Panc1 (cell line): ENCODE measurements around the gene ZFP57. TPM values are rescaled to one million over a fixed set of nuclear protein-coding genes. Genes with fewer than 3 reads are reported as not detected.

Experiments
- ATAC-seq: fragments of 200-7000 bp; cut with Tn5 transposase; 2 replicates; pipeline ENCODE4 v1.9.1; 2020; ENCODE audit warnings: mild to moderate bottlenecking, moderate library complexity
- BruUV-seq: library from RNA; stranded (reverse); fragments of 400-500 nt; replicated peaks from 2 replicates; lab custom pipeline; 2021; lab: Mats Ljungman, UMichigan
- CTCF ChIA-PET: fragments of 300-600 bp; sonication (Branson Sonifier 250); formaldehyde crosslinking; loops from one replicate; lab custom pipeline; 2022; ENCODE audit warnings: antibody characterized with exemption; lab: Charles Lee
- POLR2A ChIA-PET: fragments of 300-600 bp; sonication (Branson Sonifier 250); formaldehyde crosslinking; loops from one replicate; lab custom pipeline; 2022; ENCODE audit warnings: antibody characterized with exemption; lab: Charles Lee
- DNase-seq: peaks from one replicate; pipeline ENCODE4 v3.0.0-alpha.2; 2010; ENCODE audit warnings: low read depth, low spot score
- H3K27ac ChIP-seq: 2 replicates; pipeline ENCODE4 v1.5.1; 2011; ENCODE audit warnings: mild to moderate bottlenecking, low read length, inconsistent platforms
- H3K27me3 ChIP-seq: fragments of 200-500 bp; sonication (Bioruptor generic); 2 replicates; pipeline ENCODE4 v1.6.0; 2014; ENCODE audit warnings: low read length, inconsistent platforms; ENCODE audit not compliant: control insufficient read depth, insufficient read depth
- H3K36me3 ChIP-seq: fragments of 200-500 bp; sonication (Bioruptor generic); 2 replicates; pipeline ENCODE4 v1.5.1; 2014; ENCODE audit warnings: inconsistent platforms, mild to moderate bottlenecking, low read length, moderate library complexity; ENCODE audit not compliant: control insufficient read depth, insufficient read depth
- H3K4me1 ChIP-seq: 2 replicates; pipeline ENCODE4 v1.5.1; 2011; ENCODE audit warnings: inconsistent platforms, mild to moderate bottlenecking, low read length, moderate library complexity; ENCODE audit not compliant: control insufficient read depth, insufficient read depth
- H3K4me3 ChIP-seq, 2 experiments: 2 replicates each; pipeline ENCODE4 v1.5.1; 2011 to 2012; ENCODE audit warnings: low read depth in 2 of 2, low read length in 2 of 2, mild to moderate bottlenecking in 2 of 2, inconsistent platforms in 1 of 2, moderate library complexity in 1 of 2
- H3K9me3 ChIP-seq: fragments of 200-500 bp; sonication (Bioruptor generic); 2 replicates; pipeline ENCODE4 v1.5.1; 2014; ENCODE audit warnings: low read depth, mild to moderate bottlenecking, inconsistent platforms, low read length, moderate library complexity; ENCODE audit not compliant: control insufficient read depth, insufficient read depth
- CTCF ChIP-seq: fragments of 450-650 bp; IDR thresholded peaks from 2 replicates; pipeline ENCODE4 v1.5.1; 2017; ENCODE audit warnings: mild to moderate bottlenecking
- POLR2AphosphoS5 ChIP-seq: IDR thresholded peaks from 2 replicates; pipeline ENCODE4 v1.6.1; 2012; ENCODE audit warnings: mild to moderate bottlenecking, low read depth, low read length, moderate library complexity
- SIN3A ChIP-seq: IDR thresholded peaks from 2 replicates; pipeline ENCODE4 v1.6.1; 2012; ENCODE audit warnings: low read depth, mild to moderate bottlenecking, low read length, moderate library complexity, borderline replicate concordance; ENCODE audit not compliant: insufficient read depth
- TCF7L2 ChIP-seq: IDR thresholded peaks from 2 replicates; pipeline ENCODE4 v1.6.1; 2011; ENCODE audit warnings: mild to moderate bottlenecking, low read depth, low read length, inconsistent platforms
- in situ Hi-C: cut with HindIII; loops from 2 replicates; pipeline ENCODE4 v1.10.0; 2016; ENCODE audit warnings: low sequenced_read_pairs, low pct_unique_long_range_greater_than_20kb
- intact Hi-C: fragments of 100-400 bp; cut with micrococcal nuclease; formaldehyde crosslinking; loops from one replicate; pipeline ENCODE4 v1.10.0; 2022; ENCODE audit not compliant: unreplicated experiment
- total RNA-seq: library from RNA; stranded (reverse); gene quantifications from one replicate; pipeline ENCODE4 v1.2.1, GENCODE V29; 2021; ENCODE audit not compliant: unreplicated experiment
- TF ChIP-seq, protein P1 (sequence below), 2 experiments: IDR thresholded peaks; 2 replicates each; pipeline ENCODE4 v1.6.1; 2011 to 2012; ENCODE audit warnings: low read depth in 2 of 2, control low read depth in 1 of 2, low read length in 1 of 2, mild to moderate bottlenecking in 1 of 2, moderate library complexity in 1 of 2; ENCODE audit not compliant: insufficient read depth in 1 of 2

Gene ZFP57
- total RNA-seq, 1 experiment from 2014 or later, result not detected

DNA sequence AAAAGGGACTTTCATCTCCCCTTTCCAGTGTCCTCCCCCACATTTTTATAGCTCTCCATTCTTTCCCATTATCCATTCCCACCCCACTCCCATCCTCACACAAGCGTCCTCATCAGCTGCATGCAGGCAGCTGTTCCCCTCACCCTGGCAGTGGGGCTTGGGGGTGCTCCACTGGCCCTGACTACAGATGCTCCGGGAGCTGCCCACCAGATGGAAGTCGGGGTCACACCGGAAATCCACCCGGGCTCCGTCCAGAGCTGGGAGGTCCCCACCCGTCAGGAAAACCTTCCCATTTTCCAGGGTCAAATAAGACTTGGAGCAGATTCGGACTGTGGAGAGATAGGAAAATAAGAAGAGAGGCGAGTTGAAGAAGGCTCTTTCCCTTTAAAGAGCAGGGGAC is 50.6 kb downstream of the ZFP57 start:
- intact Hi-C loops, result no loop called here
- ChIA-PET CTCF (no interaction called here), POLR2A (no interaction called here)

DNA sequence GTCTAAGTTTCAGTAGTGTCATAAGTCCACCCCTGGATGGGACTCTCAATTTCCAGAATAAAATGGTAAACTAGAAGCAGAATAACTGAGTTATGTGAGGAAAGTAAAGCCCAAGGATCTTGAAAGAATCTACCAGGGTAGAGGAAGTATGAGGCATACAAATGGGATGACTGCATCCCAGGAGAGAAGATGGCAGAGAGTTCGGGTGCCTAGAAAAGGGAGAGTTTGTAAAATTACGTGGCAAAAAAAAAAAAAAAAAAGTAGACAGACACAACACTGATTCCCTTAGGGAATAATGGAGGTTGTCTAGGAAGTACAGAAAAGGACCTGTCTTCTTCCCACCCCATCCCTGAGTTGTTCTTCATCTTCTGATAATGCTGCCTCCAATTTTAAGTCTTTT is 51.4 kb downstream of the ZFP57 start:
- CTCF ChIA-PET, result no interaction called here
- TF ChIP-seq CTCF (no peak), SIN3A (no peak), POLR2AphosphoS5 (no peak), TCF7L2 (no peak)
- TF ChIP-seq, protein P1, sequence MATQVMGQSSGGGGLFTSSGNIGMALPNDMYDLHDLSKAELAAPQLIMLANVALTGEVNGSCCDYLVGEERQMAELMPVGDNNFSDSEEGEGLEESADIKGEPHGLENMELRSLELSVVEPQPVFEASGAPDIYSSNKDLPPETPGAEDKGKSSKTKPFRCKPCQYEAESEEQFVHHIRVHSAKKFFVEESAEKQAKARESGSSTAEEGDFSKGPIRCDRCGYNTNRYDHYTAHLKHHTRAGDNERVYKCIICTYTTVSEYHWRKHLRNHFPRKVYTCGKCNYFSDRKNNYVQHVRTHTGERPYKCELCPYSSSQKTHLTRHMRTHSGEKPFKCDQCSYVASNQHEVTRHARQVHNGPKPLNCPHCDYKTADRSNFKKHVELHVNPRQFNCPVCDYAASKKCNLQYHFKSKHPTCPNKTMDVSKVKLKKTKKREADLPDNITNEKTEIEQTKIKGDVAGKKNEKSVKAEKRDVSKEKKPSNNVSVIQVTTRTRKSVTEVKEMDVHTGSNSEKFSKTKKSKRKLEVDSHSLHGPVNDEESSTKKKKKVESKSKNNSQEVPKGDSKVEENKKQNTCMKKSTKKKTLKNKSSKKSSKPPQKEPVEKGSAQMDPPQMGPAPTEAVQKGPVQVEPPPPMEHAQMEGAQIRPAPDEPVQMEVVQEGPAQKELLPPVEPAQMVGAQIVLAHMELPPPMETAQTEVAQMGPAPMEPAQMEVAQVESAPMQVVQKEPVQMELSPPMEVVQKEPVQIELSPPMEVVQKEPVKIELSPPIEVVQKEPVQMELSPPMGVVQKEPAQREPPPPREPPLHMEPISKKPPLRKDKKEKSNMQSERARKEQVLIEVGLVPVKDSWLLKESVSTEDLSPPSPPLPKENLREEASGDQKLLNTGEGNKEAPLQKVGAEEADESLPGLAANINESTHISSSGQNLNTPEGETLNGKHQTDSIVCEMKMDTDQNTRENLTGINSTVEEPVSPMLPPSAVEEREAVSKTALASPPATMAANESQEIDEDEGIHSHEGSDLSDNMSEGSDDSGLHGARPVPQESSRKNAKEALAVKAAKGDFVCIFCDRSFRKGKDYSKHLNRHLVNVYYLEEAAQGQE (IDR thresholded peaks at IDR 0.05; ENCODE audit: insufficient read depth in 1 of 2, low read depth in 2 of 2, low read length in 1 of 2), result no peak
- Histone ChIP-seq H3K9me3 (no peaks in the 10 kb centered on the region), H3K27ac (no peak overlapping the region), H3K36me3 (peaks cover 2% of the 10 kb centered on the region; the same call in 1 of the 2 replicates), H3K4me3 (no peak overlapping the region), H3K27me3 (peaks cover 21% of the 10 kb centered on the region), H3K4me1 (no peaks in the 10 kb centered on the region)
- intact Hi-C loops, result no loop called here
- in situ Hi-C loops, result no loop called here
- TSS peak; percentile 71 for BruUV-seq
- DNase-seq (no peak), ATAC-seq (no peak)
- POLR2A ChIA-PET, result no interaction called here

More for the DNA sequence above, 50.6 kb downstream of the ZFP57 start:
- no peak overlapping the region for H3K27ac ChIP-seq
- peaks cover 2% of the 10 kb centered on the region; the same call in 1 of the 2 replicates for H3K36me3 ChIP-seq
- H3K4me1 ChIP-seq, result no peaks in the 10 kb centered on the region
- no peaks in the 10 kb centered on the region for H3K9me3 ChIP-seq
- no TSS peak for BruUV-seq
- H3K27me3 ChIP-seq, result peaks cover 19% of the 10 kb centered on the region
- ATAC-seq (no peak), DNase-seq (no peak)
- H3K4me3 ChIP-seq, result no peak overlapping the region
- TF ChIP-seq SIN3A, result no peak
- TF ChIP-seq POLR2AphosphoS5, result no peak
- TF ChIP-seq CTCF, result no peak
- TF ChIP-seq, protein P1 (IDR thresholded peaks at IDR 0.05; ENCODE audit: insufficient read depth in 1 of 2, low read depth in 2 of 2, low read length in 1 of 2), result no peak
- no peak for TF ChIP-seq TCF7L2
- in situ Hi-C loops, result no loop called here
